Loucy (cell line): ENCODE data around the gene RIPOR3.
"Not testable (repeated sequence)": the region's sequence is repeated elsewhere in the genome, so short reads cannot be mapped to it uniquely, and the experiment has no call there.

Source experiments
- H2AFZ ChIP-seq: fragments of 200-600 bp; sonication (generic); 2 replicates; pipeline ENCODE4 v1.6.0; 2016; ENCODE audit warnings: antibody characterized with exemption, mild to moderate bottlenecking, low read length, moderate library complexity
- H3F3A ChIP-seq: fragments of 200-600 bp; 2 replicates; pipeline ENCODE4 v1.6.0; 2016; ENCODE audit warnings: antibody characterized with exemption, low read depth, mild to moderate bottlenecking
- H3K27me3 ChIP-seq: fragments of 200-600 bp; sonication (generic); 2 replicates; pipeline ENCODE4 v1.6.1; 2014; ENCODE audit warnings: low read length, mild to moderate bottlenecking; ENCODE audit not compliant: insufficient read depth, poor library complexity, severe bottlenecking
- H3K36me3 ChIP-seq: fragments of 200-600 bp; sonication (generic); 2 replicates; pipeline ENCODE4 v1.6.1; 2016; ENCODE audit warnings: low read length; ENCODE audit not compliant: insufficient read depth
- H3K4me1 ChIP-seq: fragments of 200-600 bp; sonication (generic); 2 replicates; pipeline ENCODE4 v1.5.1; 2014; ENCODE audit warnings: low read length, mild to moderate bottlenecking; ENCODE audit not compliant: insufficient read depth, poor library complexity, severe bottlenecking
- H3K4me2 ChIP-seq: fragments of 200-600 bp; sonication (generic); 2 replicates; pipeline ENCODE4 v1.6.0; 2014; ENCODE audit warnings: antibody characterized with exemption, low read length, low read depth, mild to moderate bottlenecking; ENCODE audit not compliant: poor library complexity, severe bottlenecking
- H3K4me3 ChIP-seq: fragments of 200-600 bp; sonication (generic); 2 replicates; pipeline ENCODE4 v1.5.1; 2014; ENCODE audit warnings: low read length, mild to moderate bottlenecking, mixed read lengths; ENCODE audit not compliant: poor library complexity, severe bottlenecking
- H3K79me2 ChIP-seq: fragments of 200-600 bp; sonication (generic); 2 replicates; pipeline ENCODE4 v1.6.1; 2014; ENCODE audit warnings: low read length; ENCODE audit not compliant: insufficient read depth
- H3K9ac ChIP-seq: fragments of 200-600 bp; sonication (generic); 2 replicates; pipeline ENCODE4 v1.6.0; 2014; ENCODE audit warnings: mild to moderate bottlenecking, low read depth, low read length, moderate library complexity; ENCODE audit not compliant: poor library complexity, severe bottlenecking
- H3K9me2 ChIP-seq: fragments of 200-600 bp; sonication (generic); replicated peaks from 2 replicates; pipeline ENCODE4 v1.6.1; 2016; ENCODE audit warnings: low read depth, low read length, mixed read lengths
- H3K9me3 ChIP-seq: fragments of 200-600 bp; sonication (generic); 2 replicates; pipeline ENCODE4 v1.6.1; 2014; ENCODE audit warnings: mild to moderate bottlenecking, antibody characterized with exemption, low read length, low read depth; ENCODE audit not compliant: insufficient read depth
- H4K20me1 ChIP-seq: fragments of 200-600 bp; sonication (generic); 2 replicates; pipeline ENCODE4 v1.6.0; 2014; ENCODE audit warnings: antibody characterized with exemption, low read length, mild to moderate bottlenecking; ENCODE audit not compliant: insufficient read depth, poor library complexity, severe bottlenecking
- CTCF ChIP-seq: fragments of 200-600 bp; sonication (generic); conservative IDR thresholded peaks from 2 replicates; pipeline ENCODE4 v1.5.1; 2014; ENCODE audit warnings: mild to moderate bottlenecking, antibody characterized with exemption, low read length
- EZH2phosphoT487 ChIP-seq: fragments of 200-600 bp; IDR thresholded peaks from 2 replicates; pipeline ENCODE4 v1.6.1; 2018; ENCODE audit warnings: antibody characterized with exemption, mild to moderate bottlenecking, moderate library complexity, borderline replicate concordance

Gene RIPOR3

GRCh38 chr20:50543326-50543725, 148.0 kb downstream of the RIPOR3 start:
- Histone ChIP-seq H3K4me1 (peaks cover 12% of the 10 kb centered on the region), H3K9me2 (no peaks in the 10 kb centered on the region), H3K36me3 (peaks cover 8% of the 10 kb centered on the region; the same call in 1 of the 2 replicates), H3F3A (no peaks in the 10 kb centered on the region), H3K9me3 (no peaks in the 10 kb centered on the region), H2AFZ (no peak overlapping the region), H3K4me2 (no peak overlapping the region), H3K27me3 (no peaks in the 10 kb centered on the region), H4K20me1 (peaks cover 8% of the 10 kb centered on the region), H3K4me3 (no peak overlapping the region), H3K9ac (no peak overlapping the region), H3K79me2 (peaks cover 85% of the 10 kb centered on the region)
- TF ChIP-seq CTCF (no peak), EZH2phosphoT487 (no peak)

GRCh38 chr20:50541606-50542041, 149.7 kb downstream of the RIPOR3 start:
- Histone ChIP-seq H3K9ac (no peak overlapping the region), H3K79me2 (peaks cover 88% of the 10 kb centered on the region), H3K36me3 (peaks cover 8% of the 10 kb centered on the region; the same call in 1 of the 2 replicates), H3K27me3 (no peaks in the 10 kb centered on the region), H3K9me3 (no peaks in the 10 kb centered on the region), H3F3A (no peaks in the 10 kb centered on the region), H4K20me1 (peaks cover 20% of the 10 kb centered on the region), H3K9me2 (no peaks in the 10 kb centered on the region), H3K4me3 (no peak overlapping the region), H3K4me2 (no peak overlapping the region), H2AFZ (no peak overlapping the region), H3K4me1 (peaks cover 12% of the 10 kb centered on the region)
- no peak for TF ChIP-seq EZH2phosphoT487
- TF ChIP-seq CTCF = no peak

- peaks cover 90% of the 10 kb centered on the region for H3K79me2 ChIP-seq
- no peak overlapping the region for H3K9ac ChIP-seq
- peaks cover 8% of the 10 kb centered on the region; the same call in 1 of the 2 replicates for H3K36me3 ChIP-seq
Measured at GRCh38 chr20:50540620-50541605, 150.4 kb downstream of the RIPOR3 start.

GRCh38 chr20:50539798-50540197, 151.5 kb downstream of the RIPOR3 start:
- H3K9me3 ChIP-seq, H3K9ac ChIP-seq, H2AFZ ChIP-seq, H3K9me2 ChIP-seq, H3F3A ChIP-seq, H3K27me3 ChIP-seq, H3K4me2 ChIP-seq, H3K36me3 ChIP-seq, H3K4me3 ChIP-seq: not testable (repeated sequence)
- H3K4me1 ChIP-seq = peaks cover 11% of the 10 kb centered on the region
- H3K79me2 ChIP-seq = peaks cover 92% of the 10 kb centered on the region
- peaks cover 30% of the 10 kb centered on the region for H4K20me1 ChIP-seq

More at GRCh38 chr20:50540620-50541605, 150.4 kb downstream of the RIPOR3 start:
- Histone ChIP-seq H3K27me3 (no peaks in the 10 kb centered on the region), H3K9me2 (no peaks in the 10 kb centered on the region), H3K4me2 (no peak overlapping the region), H4K20me1 (peaks cover 27% of the 10 kb centered on the region), H3K9me3 (no peaks in the 10 kb centered on the region), H2AFZ (no peak overlapping the region), H3K4me3 (no peak overlapping the region), H3K4me1 (peaks cover 15% of the 10 kb centered on the region), H3F3A (no peaks in the 10 kb centered on the region)
- TF ChIP-seq CTCF (no peak), EZH2phosphoT487 (no peak)
